Heart right ventricle (tissue), 16 donors: ENCODE results near the gene FFAR4. TPM values are rescaled to one million over a fixed set of nuclear protein-coding genes. Genes with fewer than 3 reads are reported as not detected.

Experiments
- ATAC-seq, 8 donors: fragments of 200-7000 bp; cut with Tn5 transposase; one replicate each; pipeline ENCODE4 v1.9.1; 2020; ENCODE audit warnings: mild to moderate bottlenecking in 8 of 8, moderate library complexity in 8 of 8, moderate number of reproducible peaks in 1 of 8
- DNase-seq, 2 donors: peaks; one replicate each; pipeline ENCODE4 v3.0.0-alpha.2; 2020
- H3K27ac ChIP-seq, 10 donors: fragments of 200-600 bp; sonication (generic) in 2 of 10; one replicate each; pipeline versions ENCODE4 v1.5.0 to v1.8.0; 2020 to 2022; ENCODE audit warnings: mild to moderate bottlenecking in 3 of 10
- H3K27me3 ChIP-seq, 7 donors: fragments of 200-600 bp; one replicate each; pipeline ENCODE4 v1.8.0; 2021 to 2022; ENCODE audit warnings: mild to moderate bottlenecking in 2 of 7
- H3K36me3 ChIP-seq, 9 donors: fragments of 200-600 bp; sonication (generic) in 1 of 9; one replicate each; pipeline versions ENCODE4 v1.5.0 to v1.8.0; 2020 to 2022; ENCODE audit warnings: mild to moderate bottlenecking in 2 of 9
- H3K4me1 ChIP-seq, 9 donors: fragments of 200-600 bp; sonication (generic) in 1 of 9; one replicate each; pipeline versions ENCODE4 v1.5.0 to v1.8.0; 2020 to 2022; ENCODE audit warnings: mild to moderate bottlenecking in 4 of 9
- H3K4me3 ChIP-seq, 10 donors: fragments of 200-600 bp; sonication (generic) in 2 of 10; one replicate each; pipeline versions ENCODE4 v1.5.0 to v1.8.0; 2020 to 2022; ENCODE audit warnings: mild to moderate bottlenecking in 7 of 10, moderate library complexity in 2 of 10
- H3K9me3 ChIP-seq, 11 donors: fragments of 200-600 bp in 10 of 11; sonication (generic) in 2 of 11; one replicate each; pipeline versions ENCODE4 v1.5.0 to v1.8.0; 2013 to 2022; ENCODE audit warnings: mild to moderate bottlenecking in 2 of 11, control low read depth in 1 of 11, moderate library complexity in 1 of 11
- CTCF ChIP-seq, 9 donors: fragments of 200-600 bp; sonication (generic) in 2 of 9; IDR thresholded peaks; one replicate each; pipeline versions ENCODE4 v1.5.0 to v1.8.0; 2021 to 2022; ENCODE audit warnings: antibody characterized with exemption in 9 of 9, mild to moderate bottlenecking in 5 of 9, moderate library complexity in 1 of 9
- WGBS, 2 donors: extraction: QIAGEN DNeasy Blood & Tissue Kit; methylation state at CpG; one replicate each; pipeline ENCODE4 v1.1.7; 2013; ENCODE audit warnings: inconsistent platforms in 1 of 2; 5-methylcytosine and 5-hydroxymethylcytosine counted together
- intact Hi-C, 10 donors: fragments of 100-400 bp; cut with DNase I; formaldehyde crosslinking; loops; one replicate each; pipeline versions ENCODE4 v1.11.1 to v1.14.2; 2022
- polyA plus RNA-seq, 2 donors: library from polyadenylated mRNA; stranded (reverse); fragments of 200-250 nt; gene quantifications; one replicate each; pipeline ENCODE4 v1.2.3, GENCODE V29; 2013
- total RNA-seq, 10 donors: library from RNA; stranded (reverse); fragmentation: NEBNext Ultra II Directional in 3 of 10; extraction: Animal tissue kit (Norgen Biotek cat#: 25700) in 3 of 10; gene quantifications; one replicate each; pipeline versions ENCODE4 v1.2.1 to v1.2.4, GENCODE V29; 2021 to 2023
- donor health status: Arrhythmogenic right ventricular cardiomyopathy.
- donor health status: ischemic (EF 13 %, LVEDD 7.1; RV severe dilation, severe dysfunction).
- donor health status: healthy with polysubstance abuse.
- donor health status: DM: no; HTN: yes; CAD: no.
- donor health status: DM: no; HTN: no; CAD: no.
- donor health status: ischemic (EF 25% LVEDD 6.9; RV normal size, moderate dysfunction).
- donor health status: ischemic (EF 25% LVEDD 5.7; RV mildly dilated, moderate dysfunction).
- donor health status: healthy.
- donor health status: DM: yes; HTN: yes; CAD: no.
- donor health status: Ischemic cardiomyopathy.
- donor health status: ischemic (EF 35%, LVEDD 5.7; RV mildly dilated, moderate dysfunction).
- donor health status: nonischemic (EF 11% LVEDD 7.7; RV severe dilation, severe dysfunction).
- donor health status: DM: yes; HTN: yes; CAD: no.
- donor health status: PGD.
- donor health status: ischemic (EF 29% LVEDD 5.4; RV normal size, mild dysfunction).
- donor health status: nonischemic (EF 23%, LVEDD 6.1; RV moderate dilation, normal function).

Gene FFAR4
- total and polyA plus RNA-seq, 12 donors = 0.07 to 0.37 (median 0.12) TPM; not detected in 6

GRCh38 chr10:93584445-93584844 is 18.0 kb downstream of the FFAR4 start:
- no peak overlapping the region for H3K27ac ChIP-seq
- H3K4me3 ChIP-seq = no peak overlapping the region
- intact Hi-C loops = no loop called here
- H3K9me3 ChIP-seq = peaks cover 0 to 12% (median 0%) of the 10 kb centered on the region in 11 donors
- no peaks in the 10 kb centered on the region for H3K4me1 ChIP-seq
- WGBS, 2 donors = 92 to 94% methylated on average over 7 of the region's 7 CpGs
- no peaks in the 10 kb centered on the region for H3K36me3 ChIP-seq
- no peak for TF ChIP-seq CTCF (IDR thresholded peaks at IDR 0.05)
- peaks cover 0 to 14% (median 0%) of the 10 kb centered on the region in 7 donors for H3K27me3 ChIP-seq
- no peak for ATAC-seq
- DNase-seq = no peak

GRCh38 chr10:93589648-93590562 is 23.4 kb downstream of the FFAR4 start:
- intact Hi-C loops = no loop called here
- H3K9me3 ChIP-seq = no peaks in the 10 kb centered on the region
- ATAC-seq (no peak), DNase-seq (no peak)
- no peaks in the 10 kb centered on the region for H3K27me3 ChIP-seq
- H3K36me3 ChIP-seq = no peaks in the 10 kb centered on the region
- H3K27ac ChIP-seq = no peak overlapping the region
- no peak for TF ChIP-seq CTCF (IDR thresholded peaks at IDR 0.05)
- no peak overlapping the region for H3K4me3 ChIP-seq
- peaks cover 0 to 7% (median 0%) of the 10 kb centered on the region in 9 donors for H3K4me1 ChIP-seq
- 83 to 91% methylated on average over 15 of the region's 15 CpGs for WGBS, 2 donors

- 84% methylated on average over 7 of the region's 7 CpGs for WGBS, 2 donors
These were observed 24.2 kb downstream of the FFAR4 start for GRCh38 chr10:93590638-93591037.

More at GRCh38 chr10:93590638-93591037, 24.2 kb downstream of the FFAR4 start:
- H3K4me1 ChIP-seq = peaks cover 0 to 7% (median 0%) of the 10 kb centered on the region in 9 donors
- H3K4me3 ChIP-seq = no peak overlapping the region
- ATAC-seq (no peak), DNase-seq (no peak)
- no peaks in the 10 kb centered on the region for H3K27me3 ChIP-seq
- no peak for TF ChIP-seq CTCF (IDR thresholded peaks at IDR 0.05)
- intact Hi-C loops = no loop called here
- no peaks in the 10 kb centered on the region for H3K36me3 ChIP-seq
- H3K9me3 ChIP-seq = no peaks in the 10 kb centered on the region
- H3K27ac ChIP-seq = no peak overlapping the region
